WERI-Rb-1 (cell line): ENCODE data around the gene SETBP1.

Experiments used
- DNase-seq: peaks from one replicate; pipeline ENCODE4 v3.0.0-alpha.2; 2020
- H3K27ac ChIP-seq: fragments of 250-450 bp; sonication (Bioruptor Pico); 2 replicates; pipeline ENCODE4 v1.5.1; 2020; ENCODE audit warnings: mild to moderate bottlenecking, moderate library complexity
- H3K27me3 ChIP-seq: fragments of 250-450 bp; sonication (Bioruptor Pico); 2 replicates; pipeline ENCODE4 v1.5.1; 2021; ENCODE audit warnings: mild to moderate bottlenecking, low read depth, moderate library complexity; ENCODE audit not compliant: insufficient read depth, severe bottlenecking
- H3K36me3 ChIP-seq: fragments of 250-450 bp; sonication (Bioruptor Pico); 2 replicates; pipeline ENCODE4 v1.5.1; 2020; ENCODE audit warnings: mild to moderate bottlenecking, moderate library complexity
- H3K4me3 ChIP-seq: 2 replicates; pipeline ENCODE4 v1.5.1; 2011; ENCODE audit warnings: low read depth, mild to moderate bottlenecking, control low read depth, low read length
- H3K9me3 ChIP-seq: fragments of 250-450 bp; sonication (Bioruptor Pico); 2 replicates; pipeline ENCODE4 v1.5.1; 2021; ENCODE audit warnings: mild to moderate bottlenecking, moderate library complexity; ENCODE audit not compliant: severe bottlenecking
- CTCF ChIP-seq: IDR thresholded peaks from 2 replicates; pipeline ENCODE4 v1.5.1; 2011; ENCODE audit warnings: low read depth, mild to moderate bottlenecking, control low read depth, inconsistent platforms, low read length

SETBP1 gene

GRCh38 chr18:44638034-44638540 is 42.6 kb upstream of the SETBP1 start:
- TF ChIP-seq CTCF, result no peak
- no peak overlapping the region for H3K4me3 ChIP-seq
- H3K36me3 ChIP-seq, result no peaks in the 10 kb centered on the region
- H3K27me3 ChIP-seq, result peaks cover 64% of the 10 kb centered on the region
- no peaks in the 10 kb centered on the region for H3K9me3 ChIP-seq
- DNase-seq, result no peak
- H3K27ac ChIP-seq, result no peak overlapping the region

- TF ChIP-seq CTCF, result no peak
- H3K4me3 ChIP-seq, result no peak overlapping the region
- DNase-seq, result no peak
- H3K9me3 ChIP-seq, result no peaks in the 10 kb centered on the region
- no peak overlapping the region for H3K27ac ChIP-seq
- peaks cover 67% of the 10 kb centered on the region for H3K27me3 ChIP-seq
- H3K36me3 ChIP-seq, result no peaks in the 10 kb centered on the region
Observed at GRCh38 chr18:44638811-44639210, 41.9 kb upstream of the SETBP1 start.

GRCh38 chr18:44643004-44643403 is 37.7 kb upstream of the SETBP1 start:
- no peak for DNase-seq
- Histone ChIP-seq H3K27ac (no peak overlapping the region), H3K9me3 (no peaks in the 10 kb centered on the region), H3K27me3 (peaks cover 77% of the 10 kb centered on the region), H3K4me3 (no peak overlapping the region), H3K36me3 (no peaks in the 10 kb centered on the region)
- no peak for TF ChIP-seq CTCF

GRCh38 chr18:44651478-44651877 is 29.2 kb upstream of the SETBP1 start:
- Histone ChIP-seq H3K4me3 (no peak overlapping the region), H3K36me3 (no peaks in the 10 kb centered on the region), H3K27me3 (peaks cover 76% of the 10 kb centered on the region), H3K27ac (no peak overlapping the region), H3K9me3 (no peaks in the 10 kb centered on the region)
- TF ChIP-seq CTCF, result no peak
- DNase-seq, result no peak

GRCh38 chr18:44651918-44652572 is 28.6 kb upstream of the SETBP1 start:
- Histone ChIP-seq H3K36me3 (no peaks in the 10 kb centered on the region), H3K27me3 (peaks cover 76% of the 10 kb centered on the region), H3K9me3 (no peaks in the 10 kb centered on the region), H3K4me3 (no peak overlapping the region), H3K27ac (no peak overlapping the region)
- no peak for DNase-seq
- TF ChIP-seq CTCF, result no peak

- no peaks in the 10 kb centered on the region for H3K36me3 ChIP-seq
- no peak for DNase-seq
- H3K4me3 ChIP-seq, result no peak overlapping the region
- no peak for TF ChIP-seq CTCF
- H3K9me3 ChIP-seq, result no peaks in the 10 kb centered on the region
- H3K27ac ChIP-seq, result no peak overlapping the region
- H3K27me3 ChIP-seq, result peaks cover 78% of the 10 kb centered on the region
Observed at GRCh38 chr18:44652722-44653121, 28.0 kb upstream of the SETBP1 start.
